ENCODE measurements around the gene ATP5F1A.
"Not testable (repeated sequence)": the region's sequence is repeated elsewhere in the genome, so short reads cannot be mapped to it uniquely, and the experiment has no call there.

Gene ATP5F1A

DNA sequence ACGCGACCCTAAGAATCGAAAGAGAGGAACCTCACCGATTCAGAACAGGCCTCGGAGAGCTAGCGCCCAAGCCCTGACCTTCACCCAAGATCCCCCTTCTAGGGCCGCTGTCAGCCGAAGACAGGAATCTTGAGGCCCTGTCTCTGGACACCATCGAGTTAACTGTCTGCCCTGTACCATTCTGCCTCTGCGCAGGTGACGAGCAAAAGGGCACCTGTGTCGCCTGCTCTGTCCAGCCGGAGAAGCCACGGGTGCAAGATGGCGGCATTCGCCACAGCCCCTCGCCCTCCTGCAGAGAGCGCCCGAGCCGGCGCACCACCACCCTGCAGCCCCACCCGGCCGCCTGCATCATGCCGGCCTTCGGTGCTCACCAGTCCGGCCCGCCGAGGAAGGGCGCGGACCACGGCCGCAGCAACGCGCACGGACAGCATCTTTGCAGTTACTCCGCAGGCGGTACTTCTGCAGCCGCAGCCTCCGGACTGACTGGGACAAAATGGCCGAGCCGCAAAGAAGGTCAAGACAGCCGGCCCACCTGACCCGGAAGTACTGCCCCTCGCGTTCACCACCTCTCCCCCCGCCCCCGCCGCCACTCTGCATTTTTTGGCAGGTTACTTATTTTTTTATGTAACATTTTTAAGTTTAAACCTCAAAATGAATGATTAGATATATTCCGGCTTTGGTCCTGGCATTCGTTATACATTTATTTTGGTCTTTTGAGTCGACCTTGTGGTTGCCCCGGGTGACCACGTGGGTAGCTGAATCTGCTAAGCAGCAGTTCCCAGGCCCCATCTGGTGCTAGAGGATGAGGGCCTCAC lies at the start of gene ATP5F1A:
ATP5F1A (minus strand) TSS at position 496 of the 815 bp plus-strand sequence; CDS start at position 431, 65 bp downstream.
- peak; percentile 57 to 60 for DNase-seq (ENCODE audit: low read depth in 2 of 2)

DNA sequence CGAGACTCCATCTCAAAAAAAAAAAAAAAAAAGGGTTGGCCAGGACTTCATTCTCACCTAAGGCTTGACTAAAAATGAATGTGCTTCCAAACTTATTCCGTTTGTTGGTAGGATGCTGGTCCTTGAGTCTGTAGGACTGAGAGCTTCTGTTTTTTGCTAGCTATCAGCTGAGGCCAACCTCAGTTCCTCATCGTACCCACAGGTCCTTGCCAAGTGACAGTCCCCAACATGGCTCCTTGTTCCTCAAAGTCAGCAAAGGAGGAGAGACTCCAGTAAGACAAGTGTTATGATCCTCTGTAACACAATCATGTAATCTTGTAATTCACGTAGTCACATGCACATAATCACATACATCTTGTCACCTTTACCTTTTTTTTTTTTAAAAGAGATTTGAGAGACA lies 43.1 kb upstream of the ATP5F1A start:
- DNase-seq (ENCODE audit: low read depth in 2 of 2), result no peak

DNA sequence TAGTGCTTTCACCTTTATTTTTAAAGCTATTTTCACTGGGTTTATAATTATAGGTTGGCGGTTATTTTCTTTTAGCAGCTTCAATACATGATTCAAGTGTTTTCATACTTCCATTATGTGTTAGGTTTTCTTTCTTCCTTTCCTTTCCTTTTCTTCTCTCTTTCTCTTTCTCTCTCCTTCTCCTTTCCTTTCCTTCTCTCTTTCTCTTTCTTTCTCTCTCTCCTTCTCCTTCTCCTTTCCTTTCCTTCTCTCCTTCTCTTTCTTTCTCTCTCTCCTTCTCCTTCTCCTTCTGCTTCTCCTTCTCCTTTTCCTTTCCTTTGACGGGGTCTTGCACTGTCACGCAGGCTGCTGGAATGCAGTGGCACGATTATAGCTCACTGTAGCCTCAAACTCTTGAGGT lies 42.1 kb upstream of the ATP5F1A start:
- no peak for DNase-seq (ENCODE audit: low read depth in 2 of 2)

DNA sequence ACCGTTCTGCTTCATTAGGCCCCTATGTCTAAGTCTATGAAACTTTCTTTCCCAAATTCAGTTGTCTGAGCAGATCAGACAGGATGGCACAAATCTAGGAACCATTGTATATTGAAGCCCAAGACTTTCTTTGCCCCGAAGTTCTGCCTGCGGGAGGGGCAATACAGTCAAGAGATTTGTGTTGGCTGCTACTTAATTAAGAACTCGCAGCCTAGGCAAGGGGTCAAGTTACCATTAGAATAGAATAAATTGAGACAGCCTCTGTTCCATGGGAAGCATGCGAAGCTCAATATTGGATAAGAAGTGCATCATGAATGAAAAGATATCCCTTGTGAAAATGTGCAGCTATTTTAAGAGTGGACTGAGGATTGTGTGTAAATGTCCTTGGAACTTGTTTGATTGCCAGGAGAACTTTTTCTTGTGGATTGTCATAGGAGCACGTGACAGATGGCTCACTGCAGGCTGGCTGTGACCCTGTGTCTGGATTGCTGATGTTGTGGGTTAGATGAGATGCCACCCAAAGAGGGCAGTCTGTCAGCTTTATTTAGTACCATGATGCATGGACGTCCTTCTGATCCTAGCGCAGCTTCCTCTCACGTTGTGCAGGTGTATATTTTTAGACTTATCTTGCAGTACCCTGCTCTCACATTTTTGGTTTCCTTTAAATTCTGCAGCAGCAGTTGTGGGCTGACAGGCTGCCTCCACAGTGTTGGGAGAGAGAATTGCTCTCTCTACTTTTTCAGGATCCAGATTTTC lies 37.0 kb upstream of the ATP5F1A start:
- no peak for DNase-seq (ENCODE audit: low read depth in 2 of 2)

DNA sequence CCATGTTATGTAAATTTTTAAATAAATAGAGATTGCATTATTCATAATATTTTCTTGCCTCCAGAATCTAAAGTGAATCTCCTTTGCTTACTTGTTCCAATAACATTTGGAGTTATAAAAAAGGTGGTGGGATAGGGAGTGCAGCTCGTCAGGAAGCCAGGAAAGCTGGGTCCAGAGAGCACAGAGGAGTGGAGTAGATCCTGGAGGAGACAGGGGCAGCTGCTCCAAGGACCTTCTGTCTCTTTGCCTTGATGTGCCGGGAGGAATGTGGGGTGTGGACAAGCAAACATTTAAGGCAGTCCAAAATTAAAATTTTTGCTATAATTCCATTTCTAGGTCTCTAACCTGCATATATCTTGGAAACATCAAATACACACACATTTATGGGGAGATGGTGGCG lies 35.4 kb upstream of the ATP5F1A start:
- no peak for DNase-seq (ENCODE audit: low read depth in 2 of 2)

DNA sequence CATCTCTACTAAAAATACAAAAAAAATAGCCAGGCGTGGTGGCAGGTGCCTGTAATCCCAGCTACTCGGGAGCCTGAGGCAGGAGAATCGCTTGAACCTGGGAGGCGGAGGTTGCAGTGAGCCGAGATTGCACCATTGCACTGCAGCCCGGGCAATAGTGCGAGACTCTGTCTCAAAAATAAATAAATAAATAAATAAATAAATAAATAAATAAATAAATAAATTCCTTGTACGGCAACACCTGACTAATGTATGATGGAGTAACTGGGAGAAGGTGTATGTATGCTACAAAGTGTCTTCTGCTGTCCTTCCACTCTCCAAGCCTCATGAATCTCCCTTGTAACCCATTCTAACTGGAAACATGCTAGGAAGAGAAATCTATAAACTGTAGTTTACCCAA lies 32.5 kb upstream of the ATP5F1A start:
- DNase-seq (ENCODE audit: low read depth in 2 of 2), result not testable (repeated sequence)

DNA sequence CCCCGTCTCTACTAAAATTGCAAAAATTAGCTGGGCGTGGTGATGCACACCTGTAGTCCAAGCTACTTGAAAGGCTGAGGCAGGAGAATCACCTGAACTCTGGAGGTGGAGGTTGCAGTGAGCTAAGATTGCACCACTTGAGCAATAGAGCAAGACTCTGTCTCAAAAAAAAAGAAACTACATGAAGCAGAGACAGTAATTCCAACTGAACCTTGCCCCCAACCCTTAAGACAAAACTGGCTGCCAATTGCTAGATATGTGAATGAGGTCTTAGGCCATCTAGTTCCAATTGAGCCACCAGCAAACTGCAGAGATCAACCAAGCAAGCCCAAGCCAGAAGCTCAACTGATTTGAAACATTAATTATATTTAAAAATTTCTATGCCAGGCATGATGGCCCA lies 32.0 kb upstream of the ATP5F1A start:
- no peak for DNase-seq (ENCODE audit: low read depth in 2 of 2)

DNA sequence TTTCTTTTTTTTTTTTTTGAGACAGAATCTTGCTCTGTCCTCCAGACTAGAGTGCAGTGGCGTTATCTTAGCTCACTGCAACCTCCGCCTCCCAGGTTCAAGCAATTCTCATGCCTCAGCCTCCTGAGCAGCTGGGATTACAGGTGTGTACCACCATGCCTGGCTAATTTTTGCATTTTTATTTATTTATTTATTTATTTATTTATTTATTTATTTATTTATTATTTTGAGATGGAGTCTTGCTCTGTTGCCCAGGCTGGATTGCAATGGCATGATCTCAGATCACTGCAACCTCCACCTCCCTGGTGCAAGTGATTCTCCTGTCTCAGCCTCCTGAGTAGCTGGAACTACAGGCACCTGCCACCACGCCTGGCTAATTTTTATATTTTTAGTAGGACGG lies 28.5 kb upstream of the ATP5F1A start:
- not testable (repeated sequence) for DNase-seq (ENCODE audit: low read depth in 2 of 2)

DNA sequence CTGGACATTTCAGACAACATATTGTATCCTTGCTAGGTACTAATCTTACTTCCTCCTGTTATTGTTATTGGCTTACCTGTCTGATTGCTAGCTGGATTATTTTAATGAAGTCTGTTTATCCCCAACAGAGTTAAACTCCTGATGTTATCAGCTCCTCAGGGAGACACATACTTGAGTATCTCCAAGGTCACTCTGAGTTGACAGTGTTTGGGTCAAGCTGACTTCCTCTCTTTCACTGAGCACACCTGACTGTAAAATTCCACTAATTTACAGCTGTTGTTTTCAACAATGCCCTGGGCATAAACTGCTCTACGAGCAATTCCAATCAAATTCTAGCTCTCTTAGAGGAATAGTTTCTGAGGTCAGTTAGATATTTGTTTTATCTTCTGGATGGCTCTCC lies 15.7 kb upstream of the ATP5F1A start:
- no peak for DNase-seq (ENCODE audit: low read depth in 2 of 2)

DNA sequence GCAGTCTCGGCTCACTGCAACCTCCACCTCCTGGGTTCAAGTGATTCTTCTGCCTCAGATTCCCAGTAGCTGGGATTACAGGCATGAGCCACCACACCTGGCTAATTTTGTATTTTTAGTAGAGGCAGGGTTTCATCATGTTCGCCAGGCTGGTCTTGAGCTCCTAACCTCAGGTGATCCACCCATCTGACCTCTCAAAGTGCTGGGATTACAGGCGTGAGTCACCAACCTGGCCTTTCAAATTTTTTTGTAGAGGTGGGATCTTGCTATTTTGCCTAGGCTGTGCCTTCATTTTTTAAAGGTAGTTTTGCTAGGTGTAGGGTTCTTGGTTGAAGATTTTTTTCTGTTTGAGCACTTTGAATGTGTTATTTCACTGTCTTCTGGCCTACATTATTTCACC lies 12.3 kb upstream of the ATP5F1A start:
- no peak for DNase-seq (ENCODE audit: low read depth in 2 of 2)

DNA sequence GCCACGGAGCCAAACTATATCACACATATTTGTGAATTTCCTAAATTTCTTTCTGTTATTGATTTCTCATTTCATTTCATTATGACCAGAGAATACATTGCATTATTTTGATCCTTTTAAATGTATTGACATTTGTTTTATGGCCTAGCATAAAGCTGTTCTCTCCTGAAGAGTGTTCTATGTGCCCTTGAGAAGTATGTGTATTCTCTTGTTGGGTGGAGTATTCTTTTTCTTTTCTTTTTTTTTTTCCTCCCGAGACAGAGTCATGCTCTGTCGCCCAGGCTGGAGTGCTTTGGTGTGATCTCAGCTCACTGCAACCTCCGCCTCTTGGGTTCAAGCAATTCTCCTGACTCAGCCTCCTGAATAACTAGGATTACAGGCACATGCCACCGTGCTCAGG lies 11.3 kb upstream of the ATP5F1A start:
- DNase-seq (ENCODE audit: low read depth in 2 of 2), result no peak

DNA sequence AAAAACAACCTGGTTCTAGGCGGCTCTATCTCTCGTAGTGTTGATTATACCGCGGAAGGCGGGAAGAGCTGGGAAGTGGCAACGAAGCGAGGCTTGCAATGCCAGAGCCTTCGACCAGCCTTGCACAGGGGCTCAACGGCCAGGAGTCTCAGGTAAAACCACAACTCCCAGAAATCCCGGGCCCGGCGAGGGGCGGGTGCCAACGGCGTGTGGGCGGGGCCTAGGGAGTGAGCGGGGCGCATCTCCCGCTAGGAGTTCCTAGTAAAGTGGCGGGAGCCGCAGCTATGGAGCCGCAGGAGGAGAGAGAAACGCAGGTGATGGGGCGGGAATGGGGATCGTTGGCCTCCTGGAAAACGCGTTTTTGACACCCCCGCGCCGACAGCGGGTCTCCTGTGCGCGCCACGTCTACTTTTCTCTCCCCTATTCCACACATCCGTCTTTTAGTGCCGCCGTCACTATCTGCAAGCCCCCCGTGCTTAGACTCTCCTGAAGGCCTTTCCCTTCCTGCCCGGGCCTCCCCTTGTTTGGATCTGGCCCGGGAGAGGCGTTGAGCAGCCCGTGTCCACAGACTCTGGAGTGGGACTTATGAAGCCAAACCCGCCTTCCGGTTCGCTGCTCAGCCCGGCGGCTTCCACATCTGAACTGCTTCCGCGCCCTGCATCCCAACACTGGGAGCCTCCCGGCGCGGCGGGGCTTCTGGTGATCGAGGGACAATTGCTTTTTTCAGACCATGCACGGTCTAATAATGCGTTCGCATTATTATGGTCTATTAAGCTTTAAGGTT lies 6.2 kb upstream of the ATP5F1A start, which contains the start of gene HAUS1:
HAUS1 (plus strand) TSS at position 258 of the 784 bp plus-strand sequence; CDS start at position 285, 27 bp downstream.
- DNase-seq (ENCODE audit: low read depth in 2 of 2), result peak; percentile 67 to 69

DNA sequence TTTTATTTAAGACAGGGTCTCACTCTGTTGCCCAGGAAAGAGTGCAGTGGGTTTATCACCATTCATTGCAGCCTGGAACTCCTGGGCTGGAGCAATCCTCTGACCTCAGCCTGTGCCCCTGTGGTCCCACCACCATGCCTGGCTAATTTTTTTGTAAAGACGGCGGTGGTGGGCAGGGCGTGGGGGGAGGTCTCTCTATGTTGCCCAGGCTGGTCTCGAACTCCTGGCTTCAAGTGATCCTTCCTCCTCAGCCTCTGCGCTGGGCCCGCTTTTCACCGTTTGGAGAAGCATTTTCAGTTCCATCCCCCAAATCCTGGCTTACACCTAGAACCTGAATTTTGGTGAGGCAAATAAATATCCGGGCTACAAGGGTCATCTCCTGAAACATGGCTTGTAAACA lies 1.4 kb upstream of the ATP5F1A start:
- no peak for DNase-seq (ENCODE audit: low read depth in 2 of 2)

DNA sequence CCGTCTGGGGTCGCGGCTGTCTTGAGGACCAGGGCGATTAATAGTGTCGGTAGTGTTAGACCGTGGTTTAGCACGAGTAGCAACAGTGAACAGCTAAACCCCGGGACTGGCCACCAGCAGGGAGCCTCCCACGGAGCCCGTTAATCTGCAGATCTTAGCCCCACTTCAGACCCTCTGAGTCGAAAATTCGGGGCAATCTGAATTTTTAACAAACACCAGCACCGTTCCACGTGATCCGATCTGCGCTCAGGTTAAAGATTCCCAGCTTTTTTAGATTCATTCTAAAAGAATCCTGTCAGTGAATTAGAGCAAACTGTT lies 479 bp upstream of the ATP5F1A start:
- no peak for DNase-seq (ENCODE audit: low read depth in 2 of 2)

DNA sequence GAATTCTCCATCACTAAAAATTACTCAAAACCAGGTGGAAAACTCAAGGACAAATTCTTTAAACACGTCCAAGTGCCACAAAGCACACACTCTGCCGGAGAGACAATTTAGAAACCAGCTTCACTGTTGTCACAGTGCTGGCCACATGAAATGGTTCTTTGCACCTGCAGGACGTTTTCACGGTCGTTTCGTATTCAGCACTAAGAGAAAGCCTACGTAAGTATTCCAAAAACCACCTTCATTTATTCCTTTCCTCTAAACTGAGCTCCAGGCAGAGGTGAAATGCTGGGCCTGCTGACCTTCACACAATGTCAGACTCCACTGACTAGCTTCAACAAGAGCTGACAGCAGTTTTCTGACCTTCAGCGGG lies 680 bp downstream of the ATP5F1A start:
- DNase-seq (ENCODE audit: low read depth in 2 of 2), result no peak

DNA sequence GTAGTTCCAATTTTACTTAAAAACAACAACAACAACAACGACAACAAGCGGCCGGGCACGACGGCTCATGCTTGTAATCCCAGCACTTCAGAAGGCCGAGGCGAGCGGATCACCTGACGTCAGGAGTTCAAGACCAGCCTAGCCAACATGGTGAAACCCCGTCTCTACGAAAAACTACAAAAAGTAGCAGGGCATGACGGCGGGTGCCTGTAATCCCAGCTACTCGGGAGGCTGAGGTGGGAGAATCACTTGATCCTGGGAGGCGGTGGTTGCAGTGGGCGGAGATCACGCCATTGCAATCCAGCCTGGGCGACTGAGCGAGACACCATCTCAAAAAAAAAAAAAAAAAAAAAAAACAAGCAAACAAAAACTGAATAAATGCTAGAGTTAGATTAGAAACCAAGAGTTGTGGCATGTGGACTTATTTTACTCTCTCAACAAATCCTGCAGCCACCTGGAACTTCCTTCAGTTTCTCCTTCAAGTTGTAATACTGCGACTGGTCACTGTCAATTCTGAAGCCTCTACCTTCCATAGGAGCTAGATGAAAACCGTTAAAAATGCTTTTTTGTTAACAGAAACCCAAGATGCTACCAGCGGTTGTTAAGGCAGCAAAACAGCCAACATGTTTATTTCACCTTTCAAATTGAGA lies 1.3 kb downstream of the ATP5F1A start:
- no peak for DNase-seq (ENCODE audit: low read depth in 2 of 2)

DNA sequence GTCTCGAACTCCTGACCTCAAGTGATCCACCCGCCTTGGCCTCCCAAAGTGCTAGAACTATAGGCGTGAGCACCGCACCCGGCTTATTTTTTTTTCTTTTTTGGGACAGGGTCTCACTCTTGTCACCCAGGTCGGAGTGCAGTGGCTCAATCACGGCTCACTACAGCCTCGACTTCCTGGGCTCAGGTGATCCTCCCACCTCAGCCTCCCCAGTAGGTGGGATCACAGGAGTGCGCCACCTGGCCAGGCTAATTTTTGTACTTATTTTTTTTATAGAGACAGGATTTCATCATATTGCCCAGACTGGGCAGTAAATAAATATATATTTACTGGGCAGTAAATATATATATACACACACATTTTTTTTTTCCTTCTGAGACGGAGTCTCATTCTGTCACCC lies 2.6 kb downstream of the ATP5F1A start:
- no peak for DNase-seq (ENCODE audit: low read depth in 2 of 2)

DNA sequence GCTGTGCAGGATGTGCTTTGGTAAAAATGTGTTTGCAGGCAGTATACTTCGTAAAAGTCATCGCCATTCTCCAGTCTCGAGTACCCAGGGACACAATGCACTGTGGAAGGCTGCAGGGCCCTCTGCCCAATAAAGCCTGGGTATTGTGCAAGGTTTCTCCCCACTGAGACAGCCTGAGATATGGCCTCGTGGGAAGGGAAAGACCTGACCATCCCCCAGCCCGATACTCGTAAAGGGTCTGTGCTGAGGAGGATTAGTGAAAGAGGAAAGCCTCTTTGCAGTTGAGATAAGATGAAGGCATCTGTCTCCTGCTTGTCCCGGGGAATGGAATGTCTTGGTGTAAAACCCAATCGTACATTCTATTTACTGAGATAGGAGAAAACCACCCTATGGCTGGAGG lies 9.6 kb downstream of the ATP5F1A start:
- not testable (repeated sequence) for DNase-seq (ENCODE audit: low read depth in 2 of 2)

DNA sequence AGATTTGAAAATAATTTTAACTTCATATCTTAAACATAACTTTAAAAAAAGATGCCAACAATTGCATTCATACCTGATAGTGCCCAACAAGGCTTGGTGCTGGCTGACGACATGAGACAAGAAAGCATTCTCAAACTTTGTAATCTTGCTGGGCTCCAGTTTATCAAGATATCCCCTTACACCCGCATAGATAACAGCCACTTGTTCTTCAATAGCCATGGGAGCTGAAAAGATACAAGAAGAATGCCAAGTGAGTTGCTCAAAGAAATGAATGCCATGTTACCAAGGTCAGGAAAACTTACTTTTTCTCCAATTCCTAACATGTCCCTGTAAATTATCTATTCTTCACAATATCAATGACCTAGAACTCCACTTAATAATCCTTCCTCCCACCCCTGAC lies 13.7 kb downstream of the ATP5F1A start:
- DNase-seq (ENCODE audit: low read depth in 2 of 2), result no peak

DNA sequence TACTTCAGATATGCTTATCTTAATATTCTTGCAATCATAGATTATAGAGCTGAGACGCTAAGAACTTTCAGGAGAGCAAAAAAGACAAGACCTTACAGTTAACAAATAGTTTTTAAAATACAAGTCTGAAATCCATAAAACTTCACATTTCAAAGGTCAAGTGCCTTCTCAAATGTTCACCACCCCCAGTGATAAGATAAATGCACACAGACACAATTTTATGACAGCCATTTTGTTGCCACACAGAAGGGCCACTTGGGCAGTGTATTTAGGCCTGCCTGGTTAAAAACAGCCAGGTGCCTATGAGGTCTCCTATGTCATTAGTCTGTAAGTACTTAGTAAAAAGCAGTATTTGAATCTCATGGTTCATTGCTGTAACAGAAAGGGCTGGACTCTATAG lies 17.9 kb downstream of the ATP5F1A start:
- no peak for DNase-seq (ENCODE audit: low read depth in 2 of 2)

DNA sequence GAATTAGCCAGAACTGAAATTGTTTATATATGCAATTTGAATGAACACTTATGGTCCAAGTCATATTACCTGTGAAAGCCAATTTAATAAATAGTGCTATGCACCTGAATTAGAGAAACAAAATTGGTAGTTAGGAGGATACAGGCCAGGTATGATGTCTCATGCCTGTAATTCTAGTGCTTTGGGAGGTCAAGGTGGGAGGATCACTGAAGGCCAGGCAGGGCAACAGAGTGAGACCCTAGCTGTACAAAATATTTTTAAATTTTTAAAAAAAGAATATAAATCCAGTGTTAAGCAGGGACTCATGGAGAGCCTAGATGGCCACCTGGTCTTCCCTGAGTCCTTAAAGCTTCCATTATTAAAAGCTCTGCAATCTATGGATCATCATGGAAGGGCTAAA lies 18.8 kb downstream of the ATP5F1A start:
- DNase-seq (ENCODE audit: low read depth in 2 of 2), result no peak
